Liver (tissue), 9 donors: ENCODE data around the gene MPV17L. TPM values are rescaled to one million over a fixed set of nuclear protein-coding genes. Genes with fewer than 3 reads are reported as not detected.
"Not testable (repeated sequence)": the region's sequence is repeated elsewhere in the genome, so short reads cannot be mapped to it uniquely, and the experiment has no call there.

Experiments
- DNase-seq: peaks from one replicate; pipeline ENCODE4 v3.0.0-alpha.2; 2017; ENCODE audit warnings: low spot score
- H3K27ac ChIP-seq, 2 donors: one replicate each; pipeline ENCODE4 v1.7.0; 2013; ENCODE audit warnings: inconsistent platforms in 2 of 2, low read length in 2 of 2, control low read depth in 1 of 2, low read depth in 1 of 2, mild to moderate bottlenecking in 1 of 2
- H3K27me3 ChIP-seq, 4 donors: one replicate each; pipeline versions ENCODE4 v1.6.1 to v1.7.0; 2013; ENCODE audit warnings: low read length in 3 of 4, inconsistent platforms in 1 of 4, mild to moderate bottlenecking in 1 of 4, moderate library complexity in 1 of 4; ENCODE audit not compliant: control insufficient read depth in 4 of 4, insufficient read depth in 4 of 4
- H3K36me3 ChIP-seq, 4 donors: one replicate each; pipeline versions ENCODE4 v1.6.1 to v1.7.0; 2013; ENCODE audit warnings: low read length in 3 of 4, mild to moderate bottlenecking in 3 of 4, low read depth in 1 of 4, moderate library complexity in 1 of 4; ENCODE audit not compliant: control insufficient read depth in 4 of 4, insufficient read depth in 3 of 4
- H3K4me1 ChIP-seq, 4 donors: one replicate each; pipeline versions ENCODE4 v1.6.1 to v1.7.0; 2013; ENCODE audit warnings: low read length in 3 of 4, mild to moderate bottlenecking in 3 of 4, moderate library complexity in 1 of 4; ENCODE audit not compliant: control insufficient read depth in 4 of 4, insufficient read depth in 4 of 4
- H3K4me3 ChIP-seq, 3 donors: one replicate each; pipeline versions ENCODE4 v1.6.1 to v1.7.0; 2013; ENCODE audit warnings: low read length in 3 of 3, control low read depth in 1 of 3, low read depth in 1 of 3, mild to moderate bottlenecking in 1 of 3
- H3K9ac ChIP-seq, 2 donors: one replicate each; pipeline ENCODE4 v1.7.0; 2013; ENCODE audit warnings: low read length in 2 of 2, mild to moderate bottlenecking in 2 of 2, moderate library complexity in 2 of 2, control low read depth in 1 of 2, low read depth in 1 of 2
- H3K9me3 ChIP-seq, 4 donors: one replicate each; pipeline versions ENCODE4 v1.6.1 to v1.7.0; 2013; ENCODE audit warnings: low read length in 3 of 4; ENCODE audit not compliant: control insufficient read depth in 4 of 4
- FOXA1 ChIP-seq: IDR thresholded peaks from 2 replicates; pipeline ENCODE4 v1.6.1; 2016; ENCODE audit warnings: antibody characterized with exemption
- FOXA2 ChIP-seq: IDR thresholded peaks from 2 replicates; pipeline ENCODE4 v1.6.1; 2016; ENCODE audit warnings: antibody characterized with exemption
- HNF4A ChIP-seq, 2 donors: conservative IDR thresholded peaks; 2 replicates each; pipeline ENCODE4 v1.6.1; 2016; ENCODE audit warnings: antibody characterized with exemption in 2 of 2, mild to moderate bottlenecking in 2 of 2
- RAD21 ChIP-seq, 2 donors: IDR thresholded peaks; 2 replicates each; pipeline ENCODE4 v1.6.1; 2016; ENCODE audit warnings: antibody characterized with exemption in 2 of 2, mild to moderate bottlenecking in 2 of 2
- RXRA ChIP-seq, 2 donors: IDR thresholded peaks; 2 replicates each; pipeline ENCODE4 v1.6.1; 2017 to 2018; ENCODE audit warnings: antibody characterized with exemption in 2 of 2, mild to moderate bottlenecking in 1 of 2
- SP1 ChIP-seq: IDR thresholded peaks from 2 replicates; pipeline ENCODE4 v1.6.1; 2018; ENCODE audit warnings: antibody characterized with exemption, mild to moderate bottlenecking
- YY1 ChIP-seq: IDR thresholded peaks from 2 replicates; pipeline ENCODE4 v1.6.1; 2016; ENCODE audit warnings: antibody characterized with exemption, mild to moderate bottlenecking
- WGBS: extraction: QIAGEN DNeasy Blood & Tissue Kit; methylation state at CpG from one replicate; pipeline ENCODE4 v1.1.7; 2013; 5-methylcytosine and 5-hydroxymethylcytosine counted together
- polyA plus RNA-seq, 2 donors: library from polyadenylated mRNA; stranded (reverse) in 1 of 2; unstranded in 1 of 2; fragments of 200-250 nt in 1 of 2; fragments of >200 nt in 1 of 2; fragmentation: Nextera tagmentation in 1 of 2; extraction: Ambion mirVana in 1 of 2; gene quantifications; one replicate each; pipeline versions ENCODE4 v1.2.1 to v1.2.3, GENCODE V29; 2013 to 2015
- total RNA-seq, 2 donors: library from RNA; depleted of rRNA; stranded (reverse); fragments of >200 nt; gene quantifications; one replicate each; pipeline ENCODE4 v1.2.3, GENCODE V29; 2014
- TF ChIP-seq, protein P1 (sequence below): fragments of 150-350 bp; IDR thresholded peaks from 2 replicates; pipeline ENCODE4 v1.5.1; 2017; ENCODE audit warnings: improper control_type of control experiment, low read depth, low read length; ENCODE audit not compliant: missing input control
- TF ChIP-seq, protein P2 (sequence below): IDR thresholded peaks from 2 replicates; pipeline ENCODE4 v1.6.1; 2016; ENCODE audit warnings: antibody characterized with exemption
- donor health status: healthy.
- donor health status: healthy.
- donor health status: healthy.
- donor health status: healthy.
- donor health status: healthy.

Gene MPV17L
- total and polyA plus RNA-seq, 4 donors = 4.9 to 39.6 (median 8.8) TPM

DNA sequence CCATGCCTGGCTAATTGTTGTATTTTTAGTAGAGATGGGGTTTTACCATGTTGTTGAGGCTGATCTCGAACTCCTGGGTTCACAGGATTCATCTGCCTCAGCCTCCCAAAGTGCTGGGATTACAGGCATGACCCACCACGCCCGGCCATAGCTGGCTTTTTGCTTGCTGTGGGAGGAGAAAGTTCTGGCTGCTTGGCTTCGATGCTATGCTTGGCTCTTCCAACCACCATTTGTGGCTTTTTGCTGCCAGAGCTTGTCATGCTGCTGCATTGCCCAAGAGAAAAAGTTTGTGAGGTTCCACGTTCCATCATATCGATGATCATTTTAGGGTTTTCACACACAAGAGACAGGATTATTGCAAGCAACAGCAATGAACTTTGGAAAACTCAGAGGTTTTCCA, 55.1 kb downstream of the MPV17L start:
- H3K27me3 ChIP-seq = no peaks in the 10 kb centered on the region
- TF ChIP-seq FOXA1 (no peak), SP1 (no peak), YY1 (no peak), RXRA (IDR thresholded peaks at IDR 0.05) (no peak), HNF4A (conservative IDR thresholded peaks at IDR 0.05) (no peak)
- TF ChIP-seq, protein P1, sequence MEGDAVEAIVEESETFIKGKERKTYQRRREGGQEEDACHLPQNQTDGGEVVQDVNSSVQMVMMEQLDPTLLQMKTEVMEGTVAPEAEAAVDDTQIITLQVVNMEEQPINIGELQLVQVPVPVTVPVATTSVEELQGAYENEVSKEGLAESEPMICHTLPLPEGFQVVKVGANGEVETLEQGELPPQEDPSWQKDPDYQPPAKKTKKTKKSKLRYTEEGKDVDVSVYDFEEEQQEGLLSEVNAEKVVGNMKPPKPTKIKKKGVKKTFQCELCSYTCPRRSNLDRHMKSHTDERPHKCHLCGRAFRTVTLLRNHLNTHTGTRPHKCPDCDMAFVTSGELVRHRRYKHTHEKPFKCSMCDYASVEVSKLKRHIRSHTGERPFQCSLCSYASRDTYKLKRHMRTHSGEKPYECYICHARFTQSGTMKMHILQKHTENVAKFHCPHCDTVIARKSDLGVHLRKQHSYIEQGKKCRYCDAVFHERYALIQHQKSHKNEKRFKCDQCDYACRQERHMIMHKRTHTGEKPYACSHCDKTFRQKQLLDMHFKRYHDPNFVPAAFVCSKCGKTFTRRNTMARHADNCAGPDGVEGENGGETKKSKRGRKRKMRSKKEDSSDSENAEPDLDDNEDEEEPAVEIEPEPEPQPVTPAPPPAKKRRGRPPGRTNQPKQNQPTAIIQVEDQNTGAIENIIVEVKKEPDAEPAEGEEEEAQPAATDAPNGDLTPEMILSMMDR = no peak
- no peak overlapping the region for H3K27ac ChIP-seq
- no peaks in the 10 kb centered on the region for H3K36me3 ChIP-seq
- no peak overlapping the region for H3K4me3 ChIP-seq
- peaks cover 2 to 41% (median 34%) of the 10 kb centered on the region in 4 donors for H3K4me1 ChIP-seq
- DNase-seq = no peak
- WGBS = 47% methylated on average over 6 of the region's 6 CpGs
- no peak overlapping the region for H3K9ac ChIP-seq
- no peaks in the 10 kb centered on the region for H3K9me3 ChIP-seq

DNA sequence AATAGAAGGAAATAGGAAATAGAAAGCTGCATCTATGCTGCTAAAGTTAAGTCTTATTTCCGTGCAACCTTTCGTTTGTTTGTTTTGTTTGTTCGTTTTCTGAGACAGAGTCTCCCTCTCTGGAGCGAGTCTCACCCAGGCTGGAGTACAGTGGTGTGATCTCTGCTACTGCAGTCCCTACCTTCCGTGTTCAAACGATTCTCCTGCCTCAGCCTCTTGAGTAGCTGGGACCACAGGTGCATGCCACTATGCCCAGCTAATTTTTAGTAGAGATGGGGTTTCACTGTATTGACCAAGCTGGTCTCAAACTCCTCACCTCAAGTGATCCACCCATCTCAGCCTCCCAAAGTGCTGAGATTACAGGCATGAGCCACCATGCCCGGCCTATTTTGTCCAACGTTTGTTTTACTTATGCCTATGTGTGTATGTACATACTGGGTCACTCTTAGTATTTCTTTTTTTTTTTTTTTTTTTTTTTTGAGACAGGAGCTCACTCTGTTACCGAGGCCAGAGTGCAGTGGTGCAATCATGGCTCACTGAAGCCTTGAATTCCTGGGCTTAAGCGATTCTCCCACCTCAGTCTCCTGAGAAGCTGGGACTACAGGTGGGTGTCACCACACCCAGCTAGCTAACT, 55.7 kb downstream of the MPV17L start:
- 38% methylated on average over 10 of the region's 10 CpGs for WGBS
- DNase-seq = no peak

DNA sequence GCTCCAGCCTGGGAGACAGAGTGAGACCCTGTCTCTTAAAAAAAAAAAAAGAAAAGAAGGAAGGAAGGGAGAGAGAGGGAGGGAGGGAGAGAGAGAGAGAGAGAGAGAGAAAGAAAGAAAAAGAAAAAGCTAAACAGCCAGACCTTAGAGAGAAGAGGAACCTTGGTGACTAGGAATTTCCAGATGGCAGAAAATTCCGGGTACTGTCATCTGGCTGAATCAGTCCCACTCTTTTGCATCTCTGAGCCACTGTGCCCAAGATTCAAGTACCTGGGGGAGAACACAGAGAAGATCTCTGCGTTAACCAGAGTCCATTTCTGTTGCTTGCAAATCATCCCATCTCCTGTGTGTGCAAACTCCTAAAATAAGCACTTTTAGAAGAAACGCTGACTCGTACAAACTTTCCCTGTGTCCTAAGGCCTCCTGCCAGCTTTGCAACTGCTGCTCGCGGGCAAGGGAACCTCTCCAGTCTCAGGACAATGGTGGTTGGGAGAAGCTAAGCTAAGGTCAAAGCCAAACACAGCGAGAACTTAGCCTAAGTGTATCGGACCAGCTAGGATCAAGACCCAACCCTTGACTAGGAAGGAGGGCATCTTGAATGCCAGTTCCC, 56.8 kb downstream of the MPV17L start:
- no peaks in the 10 kb centered on the region for H3K36me3 ChIP-seq
- no peak for DNase-seq
- peak overlapping the region in 1 of 2 donors; percentile 26 for H3K27ac ChIP-seq
- no peak overlapping the region for H3K9ac ChIP-seq
- WGBS = 30% methylated on average over 8 of the region's 8 CpGs
- TF ChIP-seq HNF4A (conservative IDR thresholded peaks at IDR 0.05) (peak in 1 of 2 donors; percentile 32), FOXA1 (no peak), RAD21 (IDR thresholded peaks at IDR 0.05) (peak in 1 of 2 donors; percentile 26)
- no peaks in the 10 kb centered on the region for H3K9me3 ChIP-seq
- no peaks in the 10 kb centered on the region for H3K27me3 ChIP-seq
- H3K4me1 ChIP-seq = peaks cover 4 to 56% (median 44%) of the 10 kb centered on the region in 4 donors
- H3K4me3 ChIP-seq = no peak overlapping the region

More for the DNA sequence above, 55.7 kb downstream of the MPV17L start:
- H3K9ac ChIP-seq = no peak overlapping the region
- TF ChIP-seq, protein P2, sequence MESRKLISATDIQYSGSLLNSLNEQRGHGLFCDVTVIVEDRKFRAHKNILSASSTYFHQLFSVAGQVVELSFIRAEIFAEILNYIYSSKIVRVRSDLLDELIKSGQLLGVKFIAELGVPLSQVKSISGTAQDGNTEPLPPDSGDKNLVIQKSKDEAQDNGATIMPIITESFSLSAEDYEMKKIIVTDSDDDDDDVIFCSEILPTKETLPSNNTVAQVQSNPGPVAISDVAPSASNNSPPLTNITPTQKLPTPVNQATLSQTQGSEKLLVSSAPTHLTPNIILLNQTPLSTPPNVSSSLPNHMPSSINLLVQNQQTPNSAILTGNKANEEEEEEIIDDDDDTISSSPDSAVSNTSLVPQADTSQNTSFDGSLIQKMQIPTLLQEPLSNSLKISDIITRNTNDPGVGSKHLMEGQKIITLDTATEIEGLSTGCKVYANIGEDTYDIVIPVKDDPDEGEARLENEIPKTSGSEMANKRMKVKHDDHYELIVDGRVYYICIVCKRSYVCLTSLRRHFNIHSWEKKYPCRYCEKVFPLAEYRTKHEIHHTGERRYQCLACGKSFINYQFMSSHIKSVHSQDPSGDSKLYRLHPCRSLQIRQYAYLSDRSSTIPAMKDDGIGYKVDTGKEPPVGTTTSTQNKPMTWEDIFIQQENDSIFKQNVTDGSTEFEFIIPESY = no peak
- TF ChIP-seq HNF4A (conservative IDR thresholded peaks at IDR 0.05) (peak; percentile 19 to 27), RXRA (IDR thresholded peaks at IDR 0.05) (no peak), FOXA2 (no peak)
- H3K27me3 ChIP-seq = no peaks in the 10 kb centered on the region
- H3K9me3 ChIP-seq = no peaks in the 10 kb centered on the region
- H3K36me3 ChIP-seq = no peaks in the 10 kb centered on the region
- no peak overlapping the region for H3K27ac ChIP-seq
- H3K4me1 ChIP-seq = peaks cover 2 to 46% (median 38%) of the 10 kb centered on the region in 4 donors
- no peak overlapping the region for H3K4me3 ChIP-seq

DNA sequence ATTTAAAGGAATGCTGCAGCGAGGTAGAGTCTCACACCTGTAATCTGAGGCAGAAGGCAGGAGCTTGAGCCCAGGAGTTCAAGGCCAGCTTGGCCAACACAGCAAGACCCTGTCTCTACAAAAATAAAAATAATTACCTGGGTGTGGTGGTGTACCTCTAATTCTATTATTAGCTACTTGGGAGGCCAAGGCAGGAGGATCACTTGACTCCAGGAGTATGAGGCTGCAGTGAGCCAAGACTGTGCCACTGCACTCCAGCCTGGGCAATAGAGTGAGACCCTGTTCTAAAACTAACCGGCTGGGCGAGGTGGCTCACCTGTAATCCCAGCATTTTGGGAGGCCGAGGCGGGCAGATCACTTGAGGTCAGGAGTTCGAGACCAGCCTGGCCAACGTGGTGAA, 57.7 kb downstream of the MPV17L start:
- not testable (repeated sequence) for H3K4me3 ChIP-seq, H3K27me3 ChIP-seq, H3K27ac ChIP-seq, H3K9me3 ChIP-seq, DNase-seq, H3K9ac ChIP-seq, H3K36me3 ChIP-seq
- 89% methylated on average over 7 of the region's 7 CpGs for WGBS
- peaks cover 4 to 62% (median 44%) of the 10 kb centered on the region in 4 donors for H3K4me1 ChIP-seq
